ENCODE data around the gene CHST10. TPM values are rescaled to one million over a fixed set of nuclear protein-coding genes. Genes with fewer than 3 reads are reported as not detected.
"Not testable (repeated sequence)": the region's sequence is repeated elsewhere in the genome, so short reads cannot be mapped to it uniquely, and the experiment has no call there.

Gene CHST10
- total RNA-seq, 2 donors from 2014 or later = 17.6 to 18.5 TPM

GRCh38 chr2:100376836-100377235 lies 40.6 kb downstream of the CHST10 start:
- Histone ChIP-seq H3K4me3 (ENCODE audit: low read length) (no peak overlapping the region), H3K9me3 (ENCODE audit: control insufficient read depth, low read length) (peaks cover 4% of the 10 kb centered on the region), H3K9ac (ENCODE audit: extremely low read depth, low read length, poor library complexity, severe bottlenecking) (no peak overlapping the region), H3K36me3 (ENCODE audit: control insufficient read depth, insufficient read depth, low read length) (no peaks in the 10 kb centered on the region), H3K4me1 (ENCODE audit: control insufficient read depth, insufficient read depth, low read length) (no peaks in the 10 kb centered on the region), H3K27ac (ENCODE audit: low read depth, low read length) (no peak overlapping the region), H3K27me3 (ENCODE audit: control insufficient read depth, insufficient read depth, low read length, poor library complexity, severe bottlenecking) (no peaks in the 10 kb centered on the region)
- no peaks in the 10 kb centered on the region for H3K4me1 Mint-ChIP-seq
- H3K4me3 Mint-ChIP-seq = no peak overlapping the region
- H3K36me3 Mint-ChIP-seq (ENCODE audit: low read depth) = no peaks in the 10 kb centered on the region
- DNase-seq = no peak
- WGBS, 2 experiments (ENCODE audit: insufficient coverage in 1 of 2, insufficient read length in 1 of 2) = 85 to 88% methylated on average over 6 to 7 of the region's 7 CpGs
- H3K27me3 Mint-ChIP-seq (ENCODE audit: insufficient read depth) = no peaks in the 10 kb centered on the region
- TF ChIP-seq CTCF (conservative IDR thresholded peaks at IDR 0.05) = no peak
- H3K27ac Mint-ChIP-seq = no peak overlapping the region
- H3K9me3 Mint-ChIP-seq = peaks cover under 1% of the 10 kb centered on the region

- Histone ChIP-seq H3K36me3 (ENCODE audit: control insufficient read depth, insufficient read depth, low read length) (no peaks in the 10 kb centered on the region), H3K27ac (ENCODE audit: low read depth, low read length) (no peak overlapping the region), H3K9ac (ENCODE audit: extremely low read depth, low read length, poor library complexity, severe bottlenecking) (no peak overlapping the region), H3K4me3 (ENCODE audit: low read length) (peak overlapping the region; percentile 44), H3K27me3 (ENCODE audit: control insufficient read depth, insufficient read depth, low read length, poor library complexity, severe bottlenecking) (no peaks in the 10 kb centered on the region), H3K9me3 (ENCODE audit: control insufficient read depth, low read length) (peaks cover 50% of the 10 kb centered on the region), H3K4me1 (ENCODE audit: control insufficient read depth, insufficient read depth, low read length) (no peaks in the 10 kb centered on the region)
- H3K27ac Mint-ChIP-seq = no peak overlapping the region
- H3K4me1 Mint-ChIP-seq = no peaks in the 10 kb centered on the region
- H3K27me3 Mint-ChIP-seq (ENCODE audit: insufficient read depth) = no peaks in the 10 kb centered on the region
- no peak for TF ChIP-seq CTCF (conservative IDR thresholded peaks at IDR 0.05)
- WGBS, 2 experiments (ENCODE audit: insufficient coverage in 1 of 2, insufficient read length in 1 of 2) = 82% methylated on average over 1 of the region's 1 CpG; no CpG with 5 or more reads in 1 of the 2 experiments
- no peak overlapping the region for H3K4me3 Mint-ChIP-seq
- peaks cover 2% of the 10 kb centered on the region for H3K36me3 Mint-ChIP-seq (ENCODE audit: low read depth)
- H3K9me3 Mint-ChIP-seq = peaks cover 67% of the 10 kb centered on the region
- DNase-seq = no peak
Observed at GRCh38 chr2:100367163-100367562, 50.3 kb downstream of the CHST10 start.

GRCh38 chr2:100365434-100365833 lies 52.0 kb downstream of the CHST10 start:
- Histone ChIP-seq H3K9ac (ENCODE audit: extremely low read depth, low read length, poor library complexity, severe bottlenecking) (no peak overlapping the region), H3K4me1 (ENCODE audit: control insufficient read depth, insufficient read depth, low read length) (no peaks in the 10 kb centered on the region), H3K4me3 (ENCODE audit: low read length) (no peak overlapping the region), H3K27ac (ENCODE audit: low read depth, low read length) (no peak overlapping the region), H3K36me3 (ENCODE audit: control insufficient read depth, insufficient read depth, low read length) (no peaks in the 10 kb centered on the region), H3K9me3 (ENCODE audit: control insufficient read depth, low read length) (peaks cover 47% of the 10 kb centered on the region), H3K27me3 (ENCODE audit: control insufficient read depth, insufficient read depth, low read length, poor library complexity, severe bottlenecking) (no peaks in the 10 kb centered on the region)
- no peak for TF ChIP-seq CTCF (conservative IDR thresholded peaks at IDR 0.05)
- WGBS, 2 experiments (ENCODE audit: insufficient coverage in 1 of 2, insufficient read length in 1 of 2) = 74 to 75% methylated on average over 2 to 3 of the region's 3 CpGs
- Mint-ChIP-seq H3K9me3 (peaks cover 81% of the 10 kb centered on the region), H3K27ac (no peak overlapping the region), H3K27me3 (ENCODE audit: insufficient read depth) (no peaks in the 10 kb centered on the region), H3K36me3 (ENCODE audit: low read depth) (peaks cover 2% of the 10 kb centered on the region), H3K4me1 (no peaks in the 10 kb centered on the region), H3K4me3 (no peak overlapping the region)
- no peak for DNase-seq

- not testable (repeated sequence) for H3K4me3 ChIP-seq (ENCODE audit: low read length); H3K36me3 ChIP-seq (ENCODE audit: control insufficient read depth, insufficient read depth, low read length); H3K27ac Mint-ChIP-seq; H3K27ac ChIP-seq (ENCODE audit: low read depth, low read length); H3K4me3 Mint-ChIP-seq; H3K4me1 Mint-ChIP-seq; H3K36me3 Mint-ChIP-seq (ENCODE audit: low read depth); H3K27me3 ChIP-seq (ENCODE audit: control insufficient read depth, insufficient read depth, low read length, poor library complexity, severe bottlenecking); H3K27me3 Mint-ChIP-seq (ENCODE audit: insufficient read depth); H3K9ac ChIP-seq (ENCODE audit: extremely low read depth, low read length, poor library complexity, severe bottlenecking); H3K4me1 ChIP-seq (ENCODE audit: control insufficient read depth, insufficient read depth, low read length)
- H3K9me3 Mint-ChIP-seq = peaks cover 73% of the 10 kb centered on the region
- WGBS, 2 experiments (ENCODE audit: insufficient coverage in 1 of 2, insufficient read length in 1 of 2) = 93 to 100% methylated on average over 2 to 7 of the region's 7 CpGs
- peaks cover 38% of the 10 kb centered on the region for H3K9me3 ChIP-seq (ENCODE audit: control insufficient read depth, low read length)
- DNase-seq = peak; percentile 46
Observed at GRCh38 chr2:100362269-100362668, 55.2 kb downstream of the CHST10 start.

All from endodermal cell (in vitro differentiated cells).